ENCODE data around the gene DTX4.

DNA sequence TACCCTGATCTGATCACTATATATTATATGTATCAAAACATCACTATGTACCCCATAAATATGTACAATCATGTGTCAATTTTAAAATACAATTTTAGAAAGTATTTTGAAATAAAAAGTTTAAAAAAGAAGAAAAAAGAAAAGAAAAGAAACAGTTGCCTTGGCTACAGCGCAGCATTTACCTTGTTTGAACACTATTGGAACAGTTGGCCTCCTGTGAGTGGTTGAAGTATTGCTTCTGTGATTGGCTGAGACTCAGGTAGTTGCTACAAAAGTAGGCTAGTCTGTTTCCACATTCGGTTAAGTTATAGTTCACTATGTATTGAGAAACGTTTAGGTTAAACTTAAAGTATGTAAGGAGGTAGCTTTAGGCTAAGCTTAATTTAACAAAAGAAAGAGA, 7.9 kb upstream of the DTX4 start:
- TF ChIP-seq, protein P1, sequence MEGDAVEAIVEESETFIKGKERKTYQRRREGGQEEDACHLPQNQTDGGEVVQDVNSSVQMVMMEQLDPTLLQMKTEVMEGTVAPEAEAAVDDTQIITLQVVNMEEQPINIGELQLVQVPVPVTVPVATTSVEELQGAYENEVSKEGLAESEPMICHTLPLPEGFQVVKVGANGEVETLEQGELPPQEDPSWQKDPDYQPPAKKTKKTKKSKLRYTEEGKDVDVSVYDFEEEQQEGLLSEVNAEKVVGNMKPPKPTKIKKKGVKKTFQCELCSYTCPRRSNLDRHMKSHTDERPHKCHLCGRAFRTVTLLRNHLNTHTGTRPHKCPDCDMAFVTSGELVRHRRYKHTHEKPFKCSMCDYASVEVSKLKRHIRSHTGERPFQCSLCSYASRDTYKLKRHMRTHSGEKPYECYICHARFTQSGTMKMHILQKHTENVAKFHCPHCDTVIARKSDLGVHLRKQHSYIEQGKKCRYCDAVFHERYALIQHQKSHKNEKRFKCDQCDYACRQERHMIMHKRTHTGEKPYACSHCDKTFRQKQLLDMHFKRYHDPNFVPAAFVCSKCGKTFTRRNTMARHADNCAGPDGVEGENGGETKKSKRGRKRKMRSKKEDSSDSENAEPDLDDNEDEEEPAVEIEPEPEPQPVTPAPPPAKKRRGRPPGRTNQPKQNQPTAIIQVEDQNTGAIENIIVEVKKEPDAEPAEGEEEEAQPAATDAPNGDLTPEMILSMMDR (IDR thresholded peaks at IDR 0.05; ENCODE audit: insufficient read depth, low read length, poor library complexity, severe bottlenecking): no peak
- TF ChIP-seq EZH2phosphoT487 (conservative IDR thresholded peaks at IDR 0.05; ENCODE audit: low read length): no peak

Data from SU-DHL-6 (cell line).